Adrenal gland (tissue), 12 donors: ENCODE measurements around the gene ASAP2. TPM values are rescaled to one million over a fixed set of nuclear protein-coding genes. Genes with fewer than 3 reads are reported as not detected.
A peak's percentile ranks its signal among the peaks of the same experiment; 100 is the strongest.

ENCODE experiments used
- DNase-seq, 7 donors: peaks; one replicate each; pipeline ENCODE4 v3.0.0-alpha.2; 2019 to 2020
- H3K27ac ChIP-seq, 5 donors: fragments of 200-600 bp; sonication (generic) in 4 of 5; 1 replicate in 3 of 5; 2 replicates in 2 of 5; pipeline versions ENCODE4 v1.5.1 to v1.8.0; 2016 to 2020; ENCODE audit warnings: mild to moderate bottlenecking in 1 of 5
- H3K27me3 ChIP-seq: fragments of 200-600 bp; 2 replicates; pipeline ENCODE4 v1.8.0; 2021
- H3K36me3 ChIP-seq, 2 donors: fragments of 200-600 bp; replicated peaks in 1 of 2; 1 replicate in 1 of 2; 2 replicates in 1 of 2; pipeline versions ENCODE4 v1.5.1 to v1.8.0; 2018 to 2022
- H3K4me1 ChIP-seq, 2 donors: fragments of 200-600 bp; replicated peaks in 1 of 2; 1 replicate in 1 of 2; 2 replicates in 1 of 2; pipeline versions ENCODE4 v1.5.1 to v1.8.0; 2018 to 2021
- H3K4me3 ChIP-seq, 4 donors: fragments of 200-600 bp; sonication (generic) in 3 of 4; one replicate each; pipeline ENCODE4 v1.5.1; 2016 to 2018
- H3K9me3 ChIP-seq, 3 donors: fragments of 200-600 bp; sonication (generic) in 1 of 3; replicated peaks in 1 of 3; 1 replicate in 2 of 3; 2 replicates in 1 of 3; pipeline versions ENCODE4 v1.5.1 to v1.8.0; 2016 to 2021
- POLR2A ChIP-seq, 2 donors: fragments of 450-650 bp; IDR thresholded peaks; one replicate each; pipeline ENCODE4 v1.6.1; 2017; ENCODE audit warnings: antibody characterized with exemption in 2 of 2, mild to moderate bottlenecking in 2 of 2, moderate library complexity in 1 of 2
- WGBS, 4 donors: extraction: QIAGEN DNeasy Blood & Tissue Kit in 2 of 4; methylation state at CpG; one replicate each; pipeline versions ENCODE4 v1.1.5 to v1.1.7; 2013 to 2017; 5-methylcytosine and 5-hydroxymethylcytosine counted together
- intact Hi-C, 2 donors: fragments of 100-400 bp; cut with DNase I; formaldehyde crosslinking; loops; one replicate each; pipeline versions ENCODE4 v1.14.1 to v1.15.0; 2022 to 2023
- polyA plus RNA-seq, 3 donors: library from polyadenylated mRNA; stranded (reverse); fragments of 200-250 nt in 2 of 3; fragments of 350-450 nt in 1 of 3; fragmentation: Illumina TruSeq in 1 of 3; extraction: RNeasy Lipid Tissue Mini Kit (QIAGEN cat#74804) in 1 of 3; gene quantifications; one replicate each; pipeline ENCODE4 v1.2.3, GENCODE V29; 2013 to 2014
- total RNA-seq, 9 donors: library from RNA; depleted of rRNA in 4 of 9; stranded (reverse); fragments of >200 nt in 4 of 9; fragments of 120-200 nt in 1 of 9; fragmentation: NEBNext Ultra II Directional in 1 of 9; extraction: Animal tissue kit (Norgen Biotek cat#: 25700) in 1 of 9; gene quantifications; one replicate each; pipeline versions ENCODE4 v1.1.0 to v1.2.4, GENCODE V29; 2013 to 2023
- TF ChIP-seq, protein P1 (sequence below), 6 experiments: fragments of 450-650 bp in 4 of 6; fragments of 200-600 bp in 2 of 6; sonication (generic) in 1 of 6; IDR thresholded peaks; 1 replicate in 5 of 6; 2 replicates in 1 of 6; pipeline versions ENCODE4 v1.5.1 to v1.8.0; 2016 to 2021; ENCODE audit warnings: antibody characterized with exemption in 6 of 6, mild to moderate bottlenecking in 2 of 6, moderate library complexity in 1 of 6
- donor health status: healthy with polysubstance abuse.
- donor health status: Bipolar disorder and iron deficiency.
- donor health status: DM: yes; HTN: yes; CAD: no.
- donor health status: DM: no; HTN: no; CAD: no.
- donor health status: DM: no; HTN: no; CAD: no.
- donor health status: DM: yes; HTN: yes; CAD: no.

The ASAP2 gene
- total and polyA plus RNA-seq, 12 donors = 5.4 to 12.9 (median 7.7) TPM

DNA sequence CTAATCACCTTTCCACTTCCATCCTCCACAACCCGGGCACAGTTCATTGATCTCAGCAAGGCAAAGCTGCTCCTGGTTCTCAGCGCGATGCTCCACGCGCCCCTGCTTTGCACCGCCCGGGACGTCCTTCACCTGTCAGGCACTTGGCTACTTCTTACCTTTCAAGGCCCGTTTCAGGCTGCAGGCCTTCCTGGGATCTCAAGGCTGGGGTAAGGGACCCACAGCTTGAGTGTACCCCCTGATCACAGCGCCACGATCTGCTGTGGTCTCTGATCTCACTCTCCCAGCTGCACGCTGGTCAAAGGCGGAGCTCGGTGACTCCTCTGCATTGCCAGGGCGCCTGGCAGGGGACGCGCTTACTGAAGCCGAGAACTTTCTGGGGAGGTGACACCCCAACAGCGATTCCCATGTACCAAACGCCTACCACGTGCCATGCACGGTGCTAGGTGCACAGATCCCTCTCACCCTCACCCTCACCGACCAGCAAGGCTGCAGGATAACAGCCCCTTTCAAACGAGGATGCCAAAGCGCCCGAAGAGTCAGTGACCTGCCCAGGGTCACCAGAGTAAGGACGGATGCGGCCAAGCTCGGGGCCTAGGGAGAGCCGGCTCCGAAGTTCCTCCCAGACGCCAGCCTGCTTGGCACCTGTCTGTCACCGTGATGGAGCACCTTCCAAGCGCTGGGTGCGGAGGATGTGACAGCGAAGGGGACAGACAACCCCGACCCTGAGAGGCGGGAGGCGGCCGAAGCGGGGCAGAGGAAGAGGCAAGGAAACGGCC, 215.9 kb downstream of the ASAP2 start:
- WGBS, 4 donors = 3 to 17% (median 5%) methylated on average over 9 to 42 of the region's 42 CpGs
- peak; percentile 44 to 80 (median 59) for DNase-seq
- Histone ChIP-seq H3K9me3 (no peaks in the 10 kb centered on the region), H3K4me1 (peaks cover 0 to 34% of the 10 kb centered on the region in 2 donors), H3K27me3 (no peaks in the 10 kb centered on the region), H3K36me3 (peaks cover 0 to 8% of the 10 kb centered on the region in 2 donors), H3K4me3 (peak overlapping the region; percentile 66 to 90 (median 83)), H3K27ac (peak overlapping the region; percentile 34 to 95 (median 92))
- intact Hi-C loops = no loop called here
- no peak for TF ChIP-seq POLR2A (IDR thresholded peaks at IDR 0.05)
- TF ChIP-seq, protein P1, sequence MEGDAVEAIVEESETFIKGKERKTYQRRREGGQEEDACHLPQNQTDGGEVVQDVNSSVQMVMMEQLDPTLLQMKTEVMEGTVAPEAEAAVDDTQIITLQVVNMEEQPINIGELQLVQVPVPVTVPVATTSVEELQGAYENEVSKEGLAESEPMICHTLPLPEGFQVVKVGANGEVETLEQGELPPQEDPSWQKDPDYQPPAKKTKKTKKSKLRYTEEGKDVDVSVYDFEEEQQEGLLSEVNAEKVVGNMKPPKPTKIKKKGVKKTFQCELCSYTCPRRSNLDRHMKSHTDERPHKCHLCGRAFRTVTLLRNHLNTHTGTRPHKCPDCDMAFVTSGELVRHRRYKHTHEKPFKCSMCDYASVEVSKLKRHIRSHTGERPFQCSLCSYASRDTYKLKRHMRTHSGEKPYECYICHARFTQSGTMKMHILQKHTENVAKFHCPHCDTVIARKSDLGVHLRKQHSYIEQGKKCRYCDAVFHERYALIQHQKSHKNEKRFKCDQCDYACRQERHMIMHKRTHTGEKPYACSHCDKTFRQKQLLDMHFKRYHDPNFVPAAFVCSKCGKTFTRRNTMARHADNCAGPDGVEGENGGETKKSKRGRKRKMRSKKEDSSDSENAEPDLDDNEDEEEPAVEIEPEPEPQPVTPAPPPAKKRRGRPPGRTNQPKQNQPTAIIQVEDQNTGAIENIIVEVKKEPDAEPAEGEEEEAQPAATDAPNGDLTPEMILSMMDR (IDR thresholded peaks at IDR 0.05) = no peak

DNA sequence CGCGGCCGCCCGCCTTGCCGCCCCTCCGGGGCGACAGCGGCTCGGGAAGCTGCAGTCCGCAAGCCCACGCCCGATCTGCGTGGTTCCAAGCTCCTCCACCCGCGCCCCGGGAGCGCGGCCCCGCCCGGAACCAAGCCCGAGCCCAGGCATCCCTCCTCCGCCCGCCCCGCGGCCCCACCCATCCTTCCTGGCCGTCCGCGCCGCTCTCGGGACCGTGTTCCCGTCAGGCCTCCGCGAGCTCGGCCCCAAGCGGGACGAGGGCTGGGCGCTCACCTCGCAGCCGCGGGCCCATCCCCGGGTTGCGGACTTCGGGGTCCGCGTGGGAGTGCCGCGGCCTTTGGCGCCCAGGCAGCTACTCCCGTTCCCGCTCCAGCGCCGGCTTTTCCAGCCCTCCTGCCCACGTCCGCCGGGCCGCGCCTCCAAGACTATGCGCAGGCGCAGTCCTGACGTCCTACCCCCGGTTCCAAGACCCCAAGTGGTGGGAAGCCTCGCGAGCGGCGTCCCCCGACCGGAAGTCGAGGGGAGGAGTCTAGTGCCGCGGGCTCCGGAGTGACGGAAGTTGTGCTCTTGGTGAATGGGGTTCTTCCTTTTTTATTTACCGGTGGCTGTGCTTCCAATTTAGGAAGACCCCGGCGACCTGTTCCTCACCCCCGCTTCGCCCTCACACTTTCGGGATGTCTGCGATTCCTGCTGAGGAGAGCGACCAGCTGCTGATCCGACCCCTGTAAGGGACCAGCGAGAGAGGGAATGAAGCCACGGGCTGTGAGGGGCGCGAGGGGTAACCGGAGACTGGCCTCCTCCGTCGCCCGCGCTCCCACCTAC, 216.7 kb downstream of the ASAP2 start, which contains the start of the genes CPSF3 and ITGB1BP1:
Gene CPSF3 (plus strand): TSS at position 555 of the 822 bp plus-strand sequence. CDS start 120 bp downstream, at position 675.
Gene ITGB1BP1 (minus strand): TSS at position 429 of the 822 bp plus-strand sequence. CDS start 4,831 bp downstream, outside the sequence.
- Histone ChIP-seq H3K4me3 (peak within 1 kb of the TSS; percentile 66 to 90 (median 83)), H3K27ac (peak within 1 kb of the TSS; percentile 34 to 95 (median 92)), H3K9me3 (no peaks in the 10 kb centered on the region), H3K27me3 (no peaks in the 10 kb centered on the region), H3K36me3 (peaks cover 0 to 1% of the 10 kb centered on the region in 2 donors), H3K4me1 (peaks cover 0 to 34% of the 10 kb centered on the region in 2 donors)
- peak; percentile 97 to 98 (median 98) for DNase-seq
- intact Hi-C loops = no loop called here
- WGBS, 4 donors = 0 to 1% (median 0%) methylated on average over 5 to 90 of the region's 91 CpGs
- TF ChIP-seq, protein P1 (IDR thresholded peaks at IDR 0.05) = peak in 2 of 6 experiments; percentile 22 to 51
- peak; percentile 51 to 85 for TF ChIP-seq POLR2A (IDR thresholded peaks at IDR 0.05)

DNA sequence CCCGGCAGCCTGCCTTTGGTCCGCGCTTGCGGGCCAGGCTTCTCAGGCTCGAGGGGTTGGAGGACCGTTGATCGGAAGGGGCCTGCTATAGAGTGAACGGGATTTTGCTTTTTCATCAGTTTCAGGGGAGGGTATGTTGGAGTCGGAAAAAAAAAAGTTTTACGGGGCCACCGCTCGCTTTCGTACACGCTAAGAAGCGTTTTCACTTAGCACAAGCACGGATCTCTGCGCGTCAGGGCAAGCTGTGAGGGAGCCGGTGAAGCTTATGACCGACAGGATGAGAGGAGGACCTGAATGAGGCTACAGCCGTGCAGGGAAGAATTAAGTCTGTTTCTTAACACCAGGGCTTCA, 217.3 kb downstream of the ASAP2 start:
- intact Hi-C loops = no loop called here
- Histone ChIP-seq H3K36me3 (peaks cover 0 to 1% of the 10 kb centered on the region in 2 donors), H3K4me3 (peak overlapping the region; percentile 66 to 90 (median 83)), H3K27me3 (no peaks in the 10 kb centered on the region), H3K27ac (peak overlapping the region in 4 of 5 donors; percentile 80 to 95 (median 93)), H3K4me1 (peaks cover 0 to 34% of the 10 kb centered on the region in 2 donors), H3K9me3 (no peaks in the 10 kb centered on the region)
- TF ChIP-seq, protein P1 (IDR thresholded peaks at IDR 0.05) = no peak
- TF ChIP-seq POLR2A (IDR thresholded peaks at IDR 0.05) = no peak
- WGBS, 4 donors = 0 to 1% (median 1%) methylated on average over 18 to 21 of the region's 21 CpGs
- DNase-seq = peak in 3 of 7 donors; percentile 22 to 58 (median 26)
